Body of pancreas (tissue), 4 donors: Measurements from ENCODE around the gene KRTAP4-8.

Source experiments
- POLR2A ChIP-seq, 3 donors: fragments of 450-650 bp; IDR thresholded peaks; one replicate each; pipeline ENCODE4 v1.6.1; 2016; ENCODE audit warnings: antibody characterized with exemption in 3 of 3, mild to moderate bottlenecking in 2 of 3
- TF ChIP-seq, protein P1 (sequence below), 7 experiments: fragments of 450-650 bp in 4 of 7; fragments of 200-600 bp in 3 of 7; sonication (generic) in 3 of 7; IDR thresholded peaks; one replicate each; pipeline ENCODE4 v1.5.1; 2016 to 2019; ENCODE audit warnings: antibody characterized with exemption in 7 of 7

DNA sequence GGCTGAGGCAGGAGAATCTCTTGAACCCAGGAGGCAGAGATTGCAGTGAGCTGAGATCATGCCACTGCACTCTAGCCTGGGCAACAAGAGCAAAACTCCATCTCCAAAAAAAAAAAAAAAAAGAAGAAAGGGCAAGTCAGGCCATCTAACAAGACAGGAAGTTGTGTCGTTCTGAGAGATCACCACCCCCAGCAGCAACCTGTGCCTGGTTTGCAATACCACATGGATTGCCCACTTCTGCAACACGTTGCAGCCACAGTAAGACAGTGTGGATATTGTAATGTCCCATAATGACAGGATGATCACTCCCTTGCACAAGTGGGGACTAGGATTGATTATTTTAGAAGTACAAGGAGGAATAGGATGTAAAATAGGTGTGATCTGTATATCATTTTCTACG lies 28.9 kb downstream of the KRTAP4-8 start:
- TF ChIP-seq, protein P1, sequence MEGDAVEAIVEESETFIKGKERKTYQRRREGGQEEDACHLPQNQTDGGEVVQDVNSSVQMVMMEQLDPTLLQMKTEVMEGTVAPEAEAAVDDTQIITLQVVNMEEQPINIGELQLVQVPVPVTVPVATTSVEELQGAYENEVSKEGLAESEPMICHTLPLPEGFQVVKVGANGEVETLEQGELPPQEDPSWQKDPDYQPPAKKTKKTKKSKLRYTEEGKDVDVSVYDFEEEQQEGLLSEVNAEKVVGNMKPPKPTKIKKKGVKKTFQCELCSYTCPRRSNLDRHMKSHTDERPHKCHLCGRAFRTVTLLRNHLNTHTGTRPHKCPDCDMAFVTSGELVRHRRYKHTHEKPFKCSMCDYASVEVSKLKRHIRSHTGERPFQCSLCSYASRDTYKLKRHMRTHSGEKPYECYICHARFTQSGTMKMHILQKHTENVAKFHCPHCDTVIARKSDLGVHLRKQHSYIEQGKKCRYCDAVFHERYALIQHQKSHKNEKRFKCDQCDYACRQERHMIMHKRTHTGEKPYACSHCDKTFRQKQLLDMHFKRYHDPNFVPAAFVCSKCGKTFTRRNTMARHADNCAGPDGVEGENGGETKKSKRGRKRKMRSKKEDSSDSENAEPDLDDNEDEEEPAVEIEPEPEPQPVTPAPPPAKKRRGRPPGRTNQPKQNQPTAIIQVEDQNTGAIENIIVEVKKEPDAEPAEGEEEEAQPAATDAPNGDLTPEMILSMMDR (IDR thresholded peaks at IDR 0.05): no peak
- TF ChIP-seq POLR2A (IDR thresholded peaks at IDR 0.05): no peak
